Measurements from ENCODE around the gene NEK3.
"Not testable (repeated sequence)": the region's sequence is repeated elsewhere in the genome, so short reads cannot be mapped to it uniquely, and the experiment has no call there.

GRCh38 chr13:52084981-52085380 lies 74.4 kb downstream of the NEK3 start:
- TF ChIP-seq CTCF (conservative IDR thresholded peaks at IDR 0.05; ENCODE audit: low read depth, low read length); POLR2A (IDR thresholded peaks at IDR 0.05; ENCODE audit: low read depth, low read length): not testable (repeated sequence)
